Non-pigmented ciliary epithelial cell (primary cell): Measurements from ENCODE around the gene SLC18B1.
"Not testable (repeated sequence)": the region's sequence is repeated elsewhere in the genome, so short reads cannot be mapped to it uniquely, and the experiment has no call there.

Source experiments
- DNase-seq: peaks from one replicate; pipeline ENCODE4 v3.0.0-alpha.2; 2010; ENCODE audit warnings: low read depth

The SLC18B1 gene

DNA sequence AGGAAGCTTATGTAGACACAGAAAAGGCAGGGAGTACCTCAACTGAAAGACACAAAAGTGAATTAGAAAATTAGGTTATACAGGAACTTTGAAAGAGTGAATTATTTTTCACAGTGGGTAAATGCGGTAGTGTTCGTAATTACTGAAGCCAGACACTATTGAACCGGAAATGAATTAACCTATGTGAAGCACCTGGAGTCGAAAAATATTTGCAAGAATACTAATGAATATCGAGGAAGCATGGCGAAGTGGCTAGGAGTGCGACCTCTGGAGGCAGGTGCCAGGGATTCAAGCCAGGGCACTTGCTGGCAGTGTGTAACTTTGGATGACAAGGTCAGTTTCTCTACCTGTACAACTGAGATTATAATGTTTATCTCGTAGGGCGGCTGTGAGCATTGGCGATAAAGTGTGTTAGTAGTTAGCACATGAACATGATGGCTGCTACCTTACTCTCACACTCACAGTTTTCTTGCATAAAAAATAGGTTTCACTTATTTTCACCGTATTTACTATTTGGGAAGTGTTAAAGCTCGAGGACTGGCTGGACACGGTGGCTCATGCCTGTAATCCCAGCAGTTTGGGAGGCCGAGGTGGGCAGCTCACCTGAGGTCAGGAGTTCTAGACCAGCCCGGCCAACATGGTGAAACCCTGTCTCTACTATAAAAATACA lies 567 bp upstream of the SLC18B1 start:
- no peak for DNase-seq

DNA sequence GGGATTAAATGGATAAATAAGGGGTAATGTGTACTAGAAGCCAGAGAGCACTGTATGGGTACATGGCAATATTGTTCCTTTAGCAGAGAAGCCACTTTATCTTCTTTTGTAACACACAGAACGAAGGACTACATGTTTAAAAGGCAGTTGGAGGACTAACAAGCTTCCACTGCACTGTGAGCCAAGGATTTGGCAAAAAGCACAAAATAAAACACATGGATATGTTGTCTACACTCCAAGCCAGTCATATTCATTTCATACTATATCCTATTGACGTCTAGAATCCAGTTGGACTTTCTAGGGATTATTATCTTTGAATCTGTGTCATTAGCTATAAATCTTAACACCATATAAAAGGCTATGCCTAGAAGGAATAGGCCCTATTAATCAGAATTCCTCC lies 3.0 kb downstream of the SLC18B1 start:
- DNase-seq, result no peak

- DNase-seq, result no peak
These were observed 5.9 kb downstream of the SLC18B1 start for GRCh38 chr6:132792510-132792909.

DNA sequence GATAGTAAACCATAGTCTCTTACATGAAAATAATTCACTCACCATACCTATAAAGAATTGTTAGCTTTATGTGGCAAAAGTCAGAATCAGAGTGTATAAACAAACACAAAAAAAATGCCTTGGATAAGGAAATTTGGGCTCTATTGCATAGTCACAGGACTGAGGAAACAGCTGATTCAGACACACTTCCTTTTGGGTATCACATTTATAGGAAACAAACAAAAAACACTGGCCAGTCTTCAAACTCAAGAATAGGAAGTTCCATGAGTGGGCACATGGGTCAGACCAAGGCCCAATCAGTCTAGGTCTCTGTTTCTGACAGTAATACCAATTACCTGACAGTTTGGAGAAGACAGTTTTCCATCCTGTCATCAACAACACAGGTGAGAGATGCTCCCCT lies 8.0 kb downstream of the SLC18B1 start:
- no peak for DNase-seq

- no peak for DNase-seq
These were observed 9.1 kb downstream of the SLC18B1 start for GRCh38 chr6:132789396-132789776.

DNA sequence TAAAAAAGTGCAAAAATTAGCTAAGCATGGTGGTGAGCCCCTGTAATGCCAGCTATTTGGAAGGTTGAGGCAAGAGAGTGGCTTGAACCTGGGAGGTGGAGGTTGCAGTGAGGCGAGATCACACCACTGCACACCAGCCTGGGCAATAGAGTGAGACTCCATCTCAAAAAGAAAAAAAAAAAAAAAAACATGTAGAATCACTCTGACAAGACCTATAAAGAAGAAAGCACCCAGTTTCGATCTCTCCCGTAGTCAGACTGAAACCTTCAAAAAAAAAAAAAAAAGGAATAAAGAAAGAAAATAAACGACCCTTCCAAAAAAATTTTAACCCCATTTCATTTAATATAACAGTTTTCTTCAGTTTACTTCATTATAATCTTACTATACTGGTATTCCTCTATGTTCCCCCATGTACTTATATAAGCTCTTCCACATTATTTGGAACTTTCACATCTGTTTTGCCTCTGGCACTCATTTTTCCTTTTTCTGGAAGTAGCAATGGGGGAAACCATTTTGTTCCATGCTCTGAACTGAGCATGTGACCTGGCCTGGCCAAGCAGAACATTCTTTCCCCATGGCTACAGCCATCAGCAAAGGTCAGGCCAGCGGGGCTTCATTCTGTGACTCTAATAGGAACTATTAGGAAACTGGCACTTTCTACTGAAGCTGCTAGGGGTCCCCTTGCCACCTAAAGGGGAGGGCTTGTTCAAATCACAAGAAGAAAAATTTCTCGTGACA lies 9.6 kb downstream of the SLC18B1 start:
- DNase-seq, result no peak

DNA sequence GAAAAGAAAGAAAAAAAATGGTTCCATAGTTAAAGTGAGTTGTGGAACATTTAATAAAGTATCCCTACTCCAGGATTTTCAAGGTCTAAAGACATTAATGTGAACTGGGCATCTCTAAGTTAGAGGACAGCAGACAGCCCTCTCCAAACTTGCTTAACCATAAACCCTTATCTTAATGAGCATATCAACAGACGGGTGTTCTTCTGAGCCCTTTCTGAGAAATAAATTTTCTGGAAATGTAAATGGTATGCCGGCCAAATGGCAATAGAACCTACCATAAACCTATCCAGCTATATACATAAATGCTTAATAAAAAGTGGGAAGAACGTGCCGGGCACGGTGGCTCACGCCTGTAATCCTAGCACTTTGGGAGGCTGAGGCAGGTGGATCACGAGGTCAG lies 12.5 kb downstream of the SLC18B1 start:
- no peak for DNase-seq

GRCh38 chr6:132780770-132781371 lies 17.6 kb downstream of the SLC18B1 start:
- DNase-seq, result no peak

DNA sequence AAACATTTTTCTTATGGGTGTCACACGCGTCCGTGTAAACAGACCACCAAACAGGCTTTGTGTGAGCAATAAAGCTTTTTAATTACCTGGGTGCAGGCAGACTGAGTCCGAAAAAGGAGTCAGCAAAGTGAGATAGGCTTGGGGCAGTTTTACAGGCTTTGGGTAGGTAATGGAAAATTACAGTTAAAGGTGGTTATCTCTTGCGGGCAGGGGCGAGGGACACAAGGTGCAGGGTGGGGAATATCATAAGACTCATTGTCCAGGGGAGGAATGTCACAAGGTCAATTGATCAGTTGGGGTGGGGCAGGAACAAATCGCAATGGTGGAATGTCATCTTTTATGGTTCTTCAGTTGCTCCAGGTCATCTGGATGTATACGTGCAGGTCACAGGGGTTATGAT lies 20.6 kb downstream of the SLC18B1 start:
- not testable (repeated sequence) for DNase-seq

- no peak for DNase-seq
These were observed 30.4 kb downstream of the SLC18B1 start for GRCh38 chr6:132768051-132768517.

- no peak for DNase-seq
These were observed 32.9 kb downstream of the SLC18B1 start for GRCh38 chr6:132765560-132765959.

- DNase-seq, result peak; percentile 47
These were observed 34.1 kb downstream of the SLC18B1 start for GRCh38 chr6:132764370-132764769.

DNA sequence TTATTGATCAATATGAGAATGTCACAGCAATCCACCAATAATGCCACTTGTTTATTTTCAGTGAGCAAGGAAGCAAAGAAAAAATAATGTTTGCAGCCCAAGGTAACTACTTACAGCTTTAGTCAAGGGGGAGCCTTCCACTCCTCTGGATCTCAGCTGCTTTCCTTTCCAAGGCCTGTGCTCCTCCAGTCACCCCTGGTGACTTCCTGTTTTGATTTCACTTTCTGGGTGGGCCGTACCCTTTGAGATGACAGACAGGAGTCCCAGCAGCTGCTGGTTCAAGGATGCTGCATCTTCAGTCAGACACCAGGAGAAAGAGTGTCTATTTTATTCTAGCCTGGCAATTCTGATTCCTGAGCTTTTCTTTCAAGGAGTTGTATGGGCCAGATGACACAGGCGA lies 35.2 kb downstream of the SLC18B1 start:
- DNase-seq, result no peak

DNA sequence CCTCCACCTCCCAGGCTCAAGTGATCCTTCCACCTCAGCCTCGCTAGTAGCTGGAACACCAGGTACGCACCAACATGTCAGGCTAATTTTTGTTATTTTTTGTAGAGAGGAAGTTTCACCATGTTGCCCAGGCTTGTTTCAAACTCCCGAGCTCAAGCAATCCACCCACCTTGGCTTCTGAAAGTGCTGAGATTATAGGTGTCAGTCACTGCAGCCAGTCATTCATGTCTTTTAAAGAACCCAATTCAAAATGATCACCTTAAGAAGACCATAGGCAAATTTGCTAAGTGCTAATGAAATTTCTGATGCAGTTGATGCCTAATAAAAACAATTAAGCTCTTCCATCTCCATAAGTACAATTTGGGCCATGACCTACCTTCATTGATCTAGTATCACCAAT lies 38.2 kb downstream of the SLC18B1 start:
- no peak for DNase-seq

DNA sequence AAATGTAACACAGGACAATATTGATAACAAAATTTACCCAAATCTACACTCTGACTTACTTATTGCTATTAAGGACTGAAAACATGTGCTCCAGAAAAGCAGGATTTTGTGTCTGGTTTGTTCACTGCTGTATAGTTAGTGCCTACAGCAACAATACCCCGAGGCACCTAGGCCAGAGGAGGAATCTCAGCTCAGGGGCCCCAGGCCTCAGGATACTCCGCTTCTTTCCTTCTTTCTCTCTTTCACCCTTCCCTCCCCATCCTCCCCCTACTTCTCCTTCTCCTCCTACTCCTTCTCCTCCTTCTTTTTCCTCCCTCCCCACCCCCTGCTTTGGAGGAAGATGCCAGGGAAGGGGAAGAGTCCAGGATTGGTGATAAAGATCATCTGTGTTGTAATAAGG lies 39.7 kb downstream of the SLC18B1 start:
- DNase-seq, result no peak

DNA sequence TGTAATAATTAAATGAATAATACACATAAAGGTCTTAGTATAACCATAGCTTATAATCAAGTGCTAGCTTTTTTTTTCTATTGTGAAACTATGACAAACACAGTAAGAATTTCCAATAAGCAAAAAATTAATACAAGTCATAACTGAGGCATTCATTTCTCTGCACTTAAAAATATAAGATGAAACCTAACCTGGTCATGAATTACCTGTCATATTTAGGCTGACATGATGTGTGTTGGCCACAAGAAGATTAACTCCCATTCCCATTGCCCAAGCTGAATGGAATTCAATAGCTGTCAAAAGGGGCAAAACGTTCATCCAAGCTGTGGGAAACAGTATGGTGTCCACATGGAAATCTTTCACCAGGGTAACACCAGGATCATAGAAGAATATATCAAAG lies 46.2 kb downstream of the SLC18B1 start:
- DNase-seq, result no peak

- DNase-seq, result no peak
These were observed 46.6 kb downstream of the SLC18B1 start for GRCh38 chr6:132751828-132752227.

- DNase-seq, result no peak
These were observed 47.1 kb downstream of the SLC18B1 start for GRCh38 chr6:132751306-132751705.

GRCh38 chr6:132750455-132751248 lies 47.8 kb downstream of the SLC18B1 start:
- no peak for DNase-seq

DNA sequence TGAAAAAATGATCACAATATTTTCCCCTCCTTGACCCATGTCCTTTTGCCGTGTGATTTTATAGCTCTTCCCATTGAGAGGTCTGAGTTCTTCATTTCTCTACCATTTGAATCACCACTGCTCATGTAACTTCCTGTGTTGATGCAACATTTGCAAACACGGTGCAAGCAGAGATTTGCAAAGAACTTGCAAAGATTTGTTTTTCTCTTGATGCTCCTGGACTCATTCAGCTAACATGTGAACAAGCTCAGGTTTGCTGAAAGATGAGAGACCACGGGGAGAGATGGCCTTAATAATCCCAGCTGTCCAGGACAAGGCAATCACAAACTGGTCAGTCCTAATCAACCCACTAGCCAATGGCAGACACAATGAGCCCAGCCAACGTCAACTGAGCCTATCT lies 49.3 kb downstream of the SLC18B1 start:
- no peak for DNase-seq

DNA sequence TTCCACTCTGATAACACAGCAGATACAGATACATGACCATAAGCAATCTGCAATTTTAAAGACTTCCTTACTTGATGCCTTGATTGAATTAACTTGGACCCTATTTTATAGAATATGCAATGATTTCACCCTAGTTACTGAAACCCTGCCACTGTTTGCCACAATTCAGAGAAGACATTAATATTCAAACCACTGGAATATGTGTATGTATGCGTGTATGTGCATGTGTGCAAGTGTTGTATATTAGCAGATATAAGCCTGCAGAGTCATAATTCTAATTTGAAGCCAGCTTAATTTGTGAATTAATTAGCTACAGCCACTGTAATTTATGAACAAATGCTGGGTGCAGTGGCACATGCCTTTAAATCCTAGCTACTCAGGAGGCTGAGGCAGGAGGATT lies 50.0 kb downstream of the SLC18B1 start:
- DNase-seq, result no peak

GRCh38 chr6:132746048-132746447 lies 52.4 kb downstream of the SLC18B1 start:
- DNase-seq, result no peak

- no peak for DNase-seq
These were observed 55.9 kb downstream of the SLC18B1 start for GRCh38 chr6:132742495-132742894.
